ENCODE data around the gene EML2.

EML2 gene

DNA sequence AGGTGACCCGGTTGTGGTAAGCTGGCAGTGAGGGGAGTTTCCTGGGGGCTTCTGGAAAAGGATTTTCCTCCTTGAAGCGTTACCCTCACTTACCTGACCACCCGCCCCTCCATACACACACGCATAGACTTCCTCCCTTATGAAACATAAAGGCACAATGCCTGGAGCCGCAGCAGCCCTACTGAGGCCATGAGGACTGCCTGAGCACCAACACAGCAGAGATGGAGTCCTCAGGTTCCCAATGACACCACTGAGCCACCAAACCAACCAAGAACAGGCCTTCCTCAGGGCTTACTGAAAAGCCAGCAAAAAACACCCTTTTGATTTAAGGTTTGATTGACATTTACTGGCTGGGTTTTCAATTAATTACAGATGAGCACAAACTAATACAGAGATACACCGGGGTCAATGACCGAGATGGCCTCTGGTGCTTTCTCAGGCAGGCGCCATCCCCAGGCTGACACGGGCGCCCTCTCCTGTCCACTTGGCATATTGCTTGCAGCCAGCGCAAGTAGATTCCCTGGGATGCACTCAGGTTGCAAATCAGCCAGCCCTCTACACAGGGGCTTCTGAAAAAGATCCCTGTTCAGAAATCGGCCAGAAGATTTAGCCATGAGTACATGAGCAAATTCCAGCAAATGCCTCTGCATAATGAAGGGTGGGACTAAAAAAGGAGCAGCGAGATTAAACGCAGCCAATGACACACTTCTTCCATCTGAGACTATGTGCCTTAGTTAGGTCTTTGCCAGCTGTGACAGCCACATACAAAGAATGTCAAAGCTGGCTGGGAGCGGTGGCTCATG, 69.4 kb downstream of the EML2 start:
- Histone ChIP-seq H3K4me1 (peaks cover 4% of the 10 kb centered on the region), H3K79me2 (peaks cover 46% of the 10 kb centered on the region), H3K9ac (no peak overlapping the region), H3K9me3 (ENCODE audit: control insufficient read depth, low read length) (no peaks in the 10 kb centered on the region), H3K27ac (no peak overlapping the region), H2AFZ (no peak overlapping the region), H3K4me3 (ENCODE audit: low read depth, low read length) (no peak overlapping the region), H3K27me3 (ENCODE audit: control insufficient read depth, insufficient read depth, low read length) (no peaks in the 10 kb centered on the region), H3K4me2 (ENCODE audit: low read length) (no peak overlapping the region), H3K36me3 (ENCODE audit: control insufficient read depth, insufficient read depth, low read length) (no peaks in the 10 kb centered on the region)
- peak; percentile 76 for TF ChIP-seq CTCF (IDR thresholded peaks at IDR 0.05)

DNA sequence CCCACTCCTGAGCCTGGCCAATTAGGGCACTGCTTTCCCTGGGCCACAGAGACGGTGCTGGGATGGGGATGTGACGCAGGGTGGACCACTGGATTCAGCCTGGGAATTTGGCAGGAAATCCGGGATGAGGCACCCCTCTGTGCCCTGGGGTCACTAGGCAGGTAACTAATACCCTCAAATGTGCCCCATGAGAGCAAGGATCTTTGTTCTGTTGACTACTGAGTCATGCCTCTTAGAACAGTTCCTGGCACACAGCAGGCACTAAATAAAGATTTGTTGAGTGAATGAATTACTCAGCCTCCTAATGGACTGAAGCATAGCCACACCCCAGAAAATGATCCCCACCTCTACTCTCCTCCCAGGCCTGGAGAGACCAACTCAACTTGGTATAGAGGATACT, 70.5 kb downstream of the EML2 start:
- Histone ChIP-seq H2AFZ (no peak overlapping the region), H3K9ac (no peak overlapping the region), H3K27me3 (ENCODE audit: control insufficient read depth, insufficient read depth, low read length) (no peaks in the 10 kb centered on the region), H3K79me2 (peaks cover 45% of the 10 kb centered on the region), H3K4me1 (no peaks in the 10 kb centered on the region), H3K9me3 (ENCODE audit: control insufficient read depth, low read length) (no peaks in the 10 kb centered on the region), H3K4me3 (ENCODE audit: low read depth, low read length) (no peak overlapping the region), H3K36me3 (ENCODE audit: control insufficient read depth, insufficient read depth, low read length) (no peaks in the 10 kb centered on the region), H3K4me2 (ENCODE audit: low read length) (no peak overlapping the region), H3K27ac (no peak overlapping the region)
- TF ChIP-seq CTCF (IDR thresholded peaks at IDR 0.05) = no peak

- no peak for TF ChIP-seq CTCF (IDR thresholded peaks at IDR 0.05)
- H3K79me2 ChIP-seq = peaks cover 38% of the 10 kb centered on the region
- no peak overlapping the region for H3K27ac ChIP-seq
- no peaks in the 10 kb centered on the region for H3K27me3 ChIP-seq (ENCODE audit: control insufficient read depth, insufficient read depth, low read length)
- no peaks in the 10 kb centered on the region for H3K36me3 ChIP-seq (ENCODE audit: control insufficient read depth, insufficient read depth, low read length)
- H3K4me3 ChIP-seq (ENCODE audit: low read depth, low read length) = no peak overlapping the region
- no peaks in the 10 kb centered on the region for H3K9me3 ChIP-seq (ENCODE audit: control insufficient read depth, low read length)
- H3K9ac ChIP-seq = no peak overlapping the region
- no peak overlapping the region for H2AFZ ChIP-seq
- H3K4me1 ChIP-seq = no peaks in the 10 kb centered on the region
- H3K4me2 ChIP-seq (ENCODE audit: low read length) = no peak overlapping the region
These were observed 71.6 kb downstream of the EML2 start for GRCh38 chr19:45567609-45568008.

GRCh38 chr19:45564131-45564780, 74.9 kb downstream of the EML2 start:
- no peak for TF ChIP-seq CTCF (IDR thresholded peaks at IDR 0.05)
- Histone ChIP-seq H3K4me3 (ENCODE audit: low read depth, low read length) (no peak overlapping the region), H3K9me3 (ENCODE audit: control insufficient read depth, low read length) (no peaks in the 10 kb centered on the region), H3K36me3 (ENCODE audit: control insufficient read depth, insufficient read depth, low read length) (no peaks in the 10 kb centered on the region), H3K4me1 (no peaks in the 10 kb centered on the region), H3K9ac (no peak overlapping the region), H2AFZ (no peak overlapping the region), H3K27ac (no peak overlapping the region), H3K4me2 (ENCODE audit: low read length) (no peak overlapping the region), H3K79me2 (peaks cover 39% of the 10 kb centered on the region), H3K27me3 (ENCODE audit: control insufficient read depth, insufficient read depth, low read length) (no peaks in the 10 kb centered on the region)
